OCI-LY3 (cell line): ENCODE results near the gene GPHN.

Experiments
- H2AFZ ChIP-seq: fragments of 200-600, 300-600 bp; shearing (Covaris generic); 2 replicates; pipeline ENCODE4 v1.6.0; 2014; ENCODE audit warnings: antibody characterized with exemption, low read depth, low read length
- H3K27ac ChIP-seq: fragments of 200-600, 300-600 bp; sonication (generic); 2 replicates; pipeline ENCODE4 v1.5.1; 2014; ENCODE audit warnings: mild to moderate bottlenecking, low read length, moderate library complexity, mixed read lengths
- H3K27me3 ChIP-seq: fragments of 200-600, 300-600 bp; sonication (generic); 2 replicates; pipeline ENCODE4 v1.6.1; 2014; ENCODE audit warnings: low read depth, low read length, mixed read lengths
- H3K36me3 ChIP-seq: fragments of 200-600, 300-600 bp; sonication (generic); replicated peaks from 2 replicates; pipeline ENCODE3; 2014; ENCODE audit warnings: low read depth, low read length, mixed read lengths
- H3K4me1 ChIP-seq: fragments of 300-600, 200-600 bp; sonication (generic); 2 replicates; pipeline ENCODE4 v1.6.1; 2014; ENCODE audit warnings: low read length, mixed read lengths
- H3K4me2 ChIP-seq: fragments of 200-600, 300-600 bp; sonication (generic); 2 replicates; pipeline ENCODE4 v1.6.1; 2014; ENCODE audit warnings: low read length, mixed read lengths
- H3K4me3 ChIP-seq: fragments of 300-600, 200-600 bp; sonication (generic); 2 replicates; pipeline ENCODE4 v1.5.1; 2014; ENCODE audit warnings: antibody characterized with exemption, mild to moderate bottlenecking, low read length, moderate library complexity
- H3K79me2 ChIP-seq: fragments of 300-600, 200-600 bp; shearing (Covaris generic); 2 replicates; pipeline ENCODE4 v1.6.1; 2014; ENCODE audit warnings: mild to moderate bottlenecking, low read length, mixed read lengths
- H3K9ac ChIP-seq: fragments of 300-600, 200-600 bp; shearing (Covaris generic); 2 replicates; pipeline ENCODE4 v1.6.0; 2014; ENCODE audit warnings: mild to moderate bottlenecking, low read length, moderate library complexity
- H3K9me3 ChIP-seq: fragments of 200-600, 300-600 bp; shearing (Covaris generic); 2 replicates; pipeline ENCODE4 v1.6.1; 2014; ENCODE audit warnings: low read length, mixed read lengths; ENCODE audit not compliant: insufficient read depth
- H4K20me1 ChIP-seq: fragments of 200-600, 300-600 bp; sonication (generic); 2 replicates; pipeline ENCODE4 v1.6.1; 2016; ENCODE audit warnings: low read length, mixed read lengths; ENCODE audit not compliant: insufficient read depth
- EZH2phosphoT487 ChIP-seq: fragments of 200-600 bp; shearing (Covaris generic); IDR thresholded peaks from 2 replicates; pipeline ENCODE4 v1.6.1; 2018; ENCODE audit warnings: antibody characterized with exemption, mixed run types, low read depth
- TF ChIP-seq, protein P1 (sequence below): fragments of 200-600, 300-600 bp; sonication (generic); IDR thresholded peaks from 2 replicates; pipeline ENCODE4 v1.5.1; 2014; ENCODE audit warnings: antibody characterized with exemption, low read length, low read depth

GPHN gene

GRCh38 chr14:66471584-66471983 is 36.4 kb upstream of the GPHN start:
- no peaks in the 10 kb centered on the region for H3K79me2 ChIP-seq
- no peaks in the 10 kb centered on the region for H4K20me1 ChIP-seq
- no peaks in the 10 kb centered on the region for H3K27me3 ChIP-seq
- no peak overlapping the region for H2AFZ ChIP-seq
- H3K9ac ChIP-seq: no peak overlapping the region
- no peak for TF ChIP-seq EZH2phosphoT487
- TF ChIP-seq, protein P1, sequence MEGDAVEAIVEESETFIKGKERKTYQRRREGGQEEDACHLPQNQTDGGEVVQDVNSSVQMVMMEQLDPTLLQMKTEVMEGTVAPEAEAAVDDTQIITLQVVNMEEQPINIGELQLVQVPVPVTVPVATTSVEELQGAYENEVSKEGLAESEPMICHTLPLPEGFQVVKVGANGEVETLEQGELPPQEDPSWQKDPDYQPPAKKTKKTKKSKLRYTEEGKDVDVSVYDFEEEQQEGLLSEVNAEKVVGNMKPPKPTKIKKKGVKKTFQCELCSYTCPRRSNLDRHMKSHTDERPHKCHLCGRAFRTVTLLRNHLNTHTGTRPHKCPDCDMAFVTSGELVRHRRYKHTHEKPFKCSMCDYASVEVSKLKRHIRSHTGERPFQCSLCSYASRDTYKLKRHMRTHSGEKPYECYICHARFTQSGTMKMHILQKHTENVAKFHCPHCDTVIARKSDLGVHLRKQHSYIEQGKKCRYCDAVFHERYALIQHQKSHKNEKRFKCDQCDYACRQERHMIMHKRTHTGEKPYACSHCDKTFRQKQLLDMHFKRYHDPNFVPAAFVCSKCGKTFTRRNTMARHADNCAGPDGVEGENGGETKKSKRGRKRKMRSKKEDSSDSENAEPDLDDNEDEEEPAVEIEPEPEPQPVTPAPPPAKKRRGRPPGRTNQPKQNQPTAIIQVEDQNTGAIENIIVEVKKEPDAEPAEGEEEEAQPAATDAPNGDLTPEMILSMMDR: no peak
- no peak overlapping the region for H3K27ac ChIP-seq
- H3K4me2 ChIP-seq: no peak overlapping the region
- H3K36me3 ChIP-seq: no peaks in the 10 kb centered on the region
- no peak overlapping the region for H3K4me3 ChIP-seq
- no peaks in the 10 kb centered on the region for H3K4me1 ChIP-seq
- peaks cover 19% of the 10 kb centered on the region; the same call in 1 of the 2 replicates for H3K9me3 ChIP-seq

GRCh38 chr14:66472251-66472650 is 35.7 kb upstream of the GPHN start:
- no peak overlapping the region for H3K27ac ChIP-seq
- TF ChIP-seq, protein P1: no peak
- no peak for TF ChIP-seq EZH2phosphoT487
- no peak overlapping the region for H3K4me2 ChIP-seq
- no peaks in the 10 kb centered on the region for H3K36me3 ChIP-seq
- H3K4me3 ChIP-seq: no peak overlapping the region
- no peak overlapping the region for H2AFZ ChIP-seq
- H3K79me2 ChIP-seq: no peaks in the 10 kb centered on the region
- H3K27me3 ChIP-seq: no peaks in the 10 kb centered on the region
- H3K9ac ChIP-seq: no peak overlapping the region
- H3K4me1 ChIP-seq: no peaks in the 10 kb centered on the region
- no peaks in the 10 kb centered on the region for H4K20me1 ChIP-seq
- H3K9me3 ChIP-seq: peaks cover 16% of the 10 kb centered on the region; the same call in 1 of the 2 replicates

GRCh38 chr14:66473223-66473622 is 34.7 kb upstream of the GPHN start:
- no peak overlapping the region for H3K4me2 ChIP-seq
- H3K9me3 ChIP-seq: peaks cover 13% of the 10 kb centered on the region; the same call in 1 of the 2 replicates
- no peaks in the 10 kb centered on the region for H3K27me3 ChIP-seq
- no peaks in the 10 kb centered on the region for H3K36me3 ChIP-seq
- H3K79me2 ChIP-seq: no peaks in the 10 kb centered on the region
- H3K4me1 ChIP-seq: no peaks in the 10 kb centered on the region
- H4K20me1 ChIP-seq: no peaks in the 10 kb centered on the region
- no peak overlapping the region for H3K27ac ChIP-seq
- no peak overlapping the region for H2AFZ ChIP-seq
- TF ChIP-seq EZH2phosphoT487: no peak
- TF ChIP-seq, protein P1: no peak
- no peak overlapping the region for H3K4me3 ChIP-seq
- no peak overlapping the region for H3K9ac ChIP-seq

GRCh38 chr14:66476964-66477363 is 31.0 kb upstream of the GPHN start:
- H4K20me1 ChIP-seq: no peaks in the 10 kb centered on the region
- H3K4me3 ChIP-seq: no peak overlapping the region
- H3K4me2 ChIP-seq: no peak overlapping the region
- no peak overlapping the region for H3K27ac ChIP-seq
- no peaks in the 10 kb centered on the region for H3K27me3 ChIP-seq
- no peak overlapping the region for H2AFZ ChIP-seq
- H3K36me3 ChIP-seq: no peaks in the 10 kb centered on the region
- no peaks in the 10 kb centered on the region for H3K79me2 ChIP-seq
- TF ChIP-seq, protein P1: no peak
- no peak for TF ChIP-seq EZH2phosphoT487
- no peaks in the 10 kb centered on the region for H3K9me3 ChIP-seq
- H3K9ac ChIP-seq: no peak overlapping the region
- H3K4me1 ChIP-seq: no peaks in the 10 kb centered on the region
